Osteocyte (in vitro differentiated cells): ENCODE data around the gene STRA8. TPM values are rescaled to one million over a fixed set of nuclear protein-coding genes. Genes with fewer than 3 reads are reported as not detected.
A peak's percentile ranks its signal among the peaks of the same experiment; 100 is the strongest.

ENCODE experiments used
- DNase-seq: peaks from one replicate; pipeline ENCODE4 v3.0.0; 2021; ENCODE audit warnings: mixed read lengths; ENCODE audit not compliant: unreplicated experiment; ENCODE audit errors: extremely low spot score
- H3K27ac Mint-ChIP-seq: one replicate; pipeline ENCODE4 v1.8.0; 2021; ENCODE audit warnings: mild to moderate bottlenecking, mixed read lengths; ENCODE audit not compliant: unreplicated experiment
- H3K27me3 Mint-ChIP-seq: one replicate; pipeline ENCODE4 v1.8.0; 2021; ENCODE audit warnings: mixed read lengths; ENCODE audit not compliant: unreplicated experiment
- H3K36me3 Mint-ChIP-seq: one replicate; pipeline ENCODE4 v1.8.0; 2021; ENCODE audit warnings: mixed read lengths; ENCODE audit not compliant: unreplicated experiment
- H3K4me1 Mint-ChIP-seq: one replicate; pipeline ENCODE4 v1.8.0; 2021; ENCODE audit warnings: mixed read lengths; ENCODE audit not compliant: unreplicated experiment
- H3K4me3 Mint-ChIP-seq: one replicate; pipeline ENCODE4 v1.8.0; 2021; ENCODE audit warnings: mild to moderate bottlenecking, moderate library complexity, mixed read lengths; ENCODE audit not compliant: unreplicated experiment
- H3K9me3 Mint-ChIP-seq: one replicate; pipeline ENCODE4 v1.8.0; 2021; ENCODE audit warnings: mixed read lengths; ENCODE audit not compliant: unreplicated experiment
- CTCF ChIP-seq: fragments of 200-600 bp; sonication (generic); IDR thresholded peaks from 2 replicates; pipeline ENCODE4 v1.5.0; 2021; ENCODE audit warnings: antibody characterized with exemption, mild to moderate bottlenecking, moderate library complexity
- total RNA-seq: library from RNA; stranded (reverse); gene quantifications from 2 replicates; pipeline ENCODE4 v1.2.1, GENCODE V29; 2021

Gene STRA8
- total RNA-seq, 1 donor from 2014 or later: not detected

- no peak overlapping the region for H3K27ac Mint-ChIP-seq
- peaks cover 26% of the 10 kb centered on the region for H3K27me3 Mint-ChIP-seq
- DNase-seq: peak; percentile 63
- peaks cover 10% of the 10 kb centered on the region for H3K4me1 Mint-ChIP-seq
- TF ChIP-seq CTCF: no peak
- no peaks in the 10 kb centered on the region for H3K36me3 Mint-ChIP-seq
- H3K4me3 Mint-ChIP-seq: no peak overlapping the region
- H3K9me3 Mint-ChIP-seq: no peaks in the 10 kb centered on the region
Measured at GRCh38 chr7:135282561-135283254, 49.1 kb downstream of the STRA8 start.

- Mint-ChIP-seq H3K36me3 (no peaks in the 10 kb centered on the region), H3K27ac (no peak overlapping the region), H3K4me1 (peaks cover 10% of the 10 kb centered on the region), H3K9me3 (no peaks in the 10 kb centered on the region), H3K27me3 (peaks cover 20% of the 10 kb centered on the region), H3K4me3 (no peak overlapping the region)
- TF ChIP-seq CTCF: no peak
- peak; percentile 44 for DNase-seq
Measured at GRCh38 chr7:135283959-135284638, 50.5 kb downstream of the STRA8 start.

- peaks cover 10% of the 10 kb centered on the region for H3K4me1 Mint-ChIP-seq
- no peak for DNase-seq
- H3K36me3 Mint-ChIP-seq: no peaks in the 10 kb centered on the region
- peaks cover 10% of the 10 kb centered on the region for H3K27me3 Mint-ChIP-seq
- TF ChIP-seq CTCF: no peak
- no peak overlapping the region for H3K27ac Mint-ChIP-seq
- H3K4me3 Mint-ChIP-seq: no peak overlapping the region
- no peaks in the 10 kb centered on the region for H3K9me3 Mint-ChIP-seq
Measured at GRCh38 chr7:135285547-135286233, 52.1 kb downstream of the STRA8 start.

GRCh38 chr7:135286876-135287275, 53.2 kb downstream of the STRA8 start:
- H3K27ac Mint-ChIP-seq: no peak overlapping the region
- peaks cover 2% of the 10 kb centered on the region for H3K27me3 Mint-ChIP-seq
- no peaks in the 10 kb centered on the region for H3K9me3 Mint-ChIP-seq
- H3K4me1 Mint-ChIP-seq: peaks cover 3% of the 10 kb centered on the region
- DNase-seq: no peak
- no peaks in the 10 kb centered on the region for H3K36me3 Mint-ChIP-seq
- TF ChIP-seq CTCF: no peak
- no peak overlapping the region for H3K4me3 Mint-ChIP-seq

GRCh38 chr7:135290594-135290993, 57.0 kb downstream of the STRA8 start:
- H3K36me3 Mint-ChIP-seq: no peaks in the 10 kb centered on the region
- peaks cover 22% of the 10 kb centered on the region for H3K27me3 Mint-ChIP-seq
- no peak overlapping the region for H3K4me3 Mint-ChIP-seq
- no peak for DNase-seq
- no peaks in the 10 kb centered on the region for H3K4me1 Mint-ChIP-seq
- H3K27ac Mint-ChIP-seq: no peak overlapping the region
- H3K9me3 Mint-ChIP-seq: no peaks in the 10 kb centered on the region
- TF ChIP-seq CTCF: no peak
